Neural cell (in vitro differentiated cells): ENCODE measurements around the gene ACSS1. TPM values are rescaled to one million over a fixed set of nuclear protein-coding genes. Genes with fewer than 3 reads are reported as not detected.

Experiments
- H2AFZ ChIP-seq: fragments of 200-600, 300-800 bp; sonication (generic), shearing (Covaris generic); 2 replicates; pipeline ENCODE4 v1.6.0; 2014; ENCODE audit warnings: low read depth, mild to moderate bottlenecking, antibody characterized with exemption, low read length, moderate library complexity
- H3F3A ChIP-seq: fragments of 200-600 bp; shearing (Covaris generic); 2 replicates; pipeline ENCODE4 v1.6.1; 2016; ENCODE audit warnings: mild to moderate bottlenecking, moderate library complexity, mixed read lengths, antibody characterized with exemption, low read length; ENCODE audit not compliant: insufficient read depth, poor library complexity, severe bottlenecking
- H3K27ac ChIP-seq: fragments of 200-600, 300-800 bp; sonication (generic), shearing (Covaris generic); 2 replicates; pipeline ENCODE4 v1.5.1; 2014; ENCODE audit warnings: mild to moderate bottlenecking, low read length, moderate library complexity
- H3K27me3 ChIP-seq: fragments of 300-800, 200-600 bp; sonication (generic), shearing (Covaris generic); 2 replicates; pipeline ENCODE4 v1.6.0; 2014; ENCODE audit warnings: mild to moderate bottlenecking, low read depth, low read length, moderate library complexity; ENCODE audit not compliant: insufficient read depth
- H3K36me3 ChIP-seq: fragments of 300-800, 200-600 bp; sonication (generic), shearing (Covaris generic); 2 replicates; pipeline ENCODE4 v1.5.1; 2014; ENCODE audit warnings: mild to moderate bottlenecking, antibody characterized with exemption, low read length, moderate library complexity; ENCODE audit not compliant: insufficient read depth
- H3K4me2 ChIP-seq: fragments of 300-800, 200-600 bp; sonication (generic), shearing (Covaris generic); 2 replicates; pipeline ENCODE4 v1.6.0; 2014; ENCODE audit warnings: mild to moderate bottlenecking, low read length
- H3K4me3 ChIP-seq: fragments of 300-800, 200-600 bp; sonication (generic), shearing (Covaris generic); 2 replicates; pipeline ENCODE4 v1.5.1; 2014; ENCODE audit warnings: mild to moderate bottlenecking, low read length, moderate library complexity
- H3K79me2 ChIP-seq: fragments of 200-600 bp; shearing (Covaris generic); replicated peaks from 2 replicates; pipeline ENCODE4 v1.6.0; 2014; ENCODE audit warnings: mild to moderate bottlenecking, low read length, moderate library complexity; ENCODE audit not compliant: insufficient read depth
- H3K9ac ChIP-seq: fragments of 300-800, 200-600 bp; sonication (generic), shearing (Covaris generic); 2 replicates; pipeline ENCODE4 v1.6.1; 2016; ENCODE audit warnings: mild to moderate bottlenecking, low read length, mixed read lengths
- H3K9me2 ChIP-seq: fragments of 200-600 bp; shearing (Covaris generic); 2 replicates; pipeline ENCODE4 v1.6.1; 2016; ENCODE audit warnings: mild to moderate bottlenecking, low read length, mixed read lengths; ENCODE audit not compliant: insufficient read depth
- H3K9me3 ChIP-seq: fragments of 200-600, 300-800 bp; sonication (generic), shearing (Covaris generic); 2 replicates; pipeline ENCODE4 v1.6.1; 2016; ENCODE audit warnings: mild to moderate bottlenecking, mixed run types, low read length, moderate library complexity, mixed read lengths
- H4K20me1 ChIP-seq: fragments of 200-600 bp; shearing (Covaris generic); 2 replicates; pipeline ENCODE4 v1.6.1; 2016; ENCODE audit warnings: mild to moderate bottlenecking, mixed run types; ENCODE audit not compliant: insufficient read depth
- CTCF ChIP-seq: fragments of 450-650 bp; IDR thresholded peaks from 2 replicates; pipeline ENCODE4 v1.5.1; 2014; ENCODE audit warnings: antibody characterized with exemption, mild to moderate bottlenecking, moderate library complexity; ENCODE audit not compliant: poor library complexity, severe bottlenecking
- EP300 ChIP-seq: fragments of 450-650 bp; conservative IDR thresholded peaks from 2 replicates; pipeline ENCODE4 v1.6.1; 2014; ENCODE audit warnings: antibody characterized with exemption, mild to moderate bottlenecking, moderate library complexity; ENCODE audit not compliant: poor library complexity, severe bottlenecking
- EZH2 ChIP-seq: fragments of 200-600, 300-800 bp; shearing (Covaris generic), sonication (generic); IDR thresholded peaks from 2 replicates; pipeline ENCODE4 v1.6.1; 2014; ENCODE audit warnings: antibody characterized with exemption, low read length, borderline replicate concordance, mild to moderate bottlenecking; ENCODE audit not compliant: insufficient read depth, poor library complexity, severe bottlenecking
- MXI1 ChIP-seq: fragments of 450-650 bp; conservative IDR thresholded peaks from 2 replicates; pipeline ENCODE4 v1.6.1; 2014; ENCODE audit warnings: antibody characterized with exemption, mild to moderate bottlenecking; ENCODE audit not compliant: poor library complexity, severe bottlenecking
- POLR2AphosphoS5 ChIP-seq: IDR thresholded peaks from 2 replicates; pipeline ENCODE4 v1.6.1; 2012
- RAD21 ChIP-seq: fragments of 450-650 bp; conservative IDR thresholded peaks from 2 replicates; pipeline ENCODE4 v1.6.1; 2014; ENCODE audit warnings: antibody characterized with exemption, mild to moderate bottlenecking, moderate library complexity
- REST ChIP-seq: IDR thresholded peaks from 2 replicates; pipeline ENCODE4 v1.6.1; 2012; ENCODE audit warnings: borderline replicate concordance
- SMC3 ChIP-seq: fragments of 450-650 bp; conservative IDR thresholded peaks from 2 replicates; pipeline ENCODE4 v1.6.1; 2014; ENCODE audit warnings: antibody characterized with exemption, mild to moderate bottlenecking, moderate library complexity; ENCODE audit not compliant: poor library complexity
- TAF1 ChIP-seq: IDR thresholded peaks from 2 replicates; pipeline ENCODE4 v1.6.1; 2012; ENCODE audit warnings: low read depth
- polyA plus RNA-seq: library from polyadenylated mRNA; depleted of rRNA; stranded (reverse); fragments of >200 nt; gene quantifications from 2 replicates; pipeline ENCODE4 v1.2.3, GENCODE V29; 2014

The ACSS1 gene
- polyA plus RNA-seq, 1 donor from 2014 or later: not detected

GRCh38 chr20:24960861-24961260, 97.1 kb downstream of the ACSS1 start:
- no peak for TF ChIP-seq MXI1
- no peak for TF ChIP-seq RAD21
- TF ChIP-seq EZH2: no peak
- TF ChIP-seq POLR2AphosphoS5: no peak
- no peak for TF ChIP-seq EP300
- no peak for TF ChIP-seq CTCF
- TF ChIP-seq REST: no peak
- TF ChIP-seq TAF1: no peak
- no peak for TF ChIP-seq SMC3

GRCh38 chr20:24960302-24960801, 97.6 kb downstream of the ACSS1 start:
- Histone ChIP-seq H3K79me2 (no peaks in the 10 kb centered on the region), H3K4me3 (no peak overlapping the region), H3K4me2 (no peak overlapping the region), H3F3A (no peaks in the 10 kb centered on the region), H2AFZ (no peak overlapping the region), H3K36me3 (peaks cover 18% of the 10 kb centered on the region), H4K20me1 (no peaks in the 10 kb centered on the region), H3K9me2 (no peaks in the 10 kb centered on the region), H3K27ac (no peak overlapping the region), H3K9me3 (no peaks in the 10 kb centered on the region), H3K9ac (no peak overlapping the region), H3K27me3 (no peaks in the 10 kb centered on the region)
- TF ChIP-seq CTCF (no peak), EP300 (no peak), RAD21 (no peak)

More at GRCh38 chr20:24960861-24961260, 97.1 kb downstream of the ACSS1 start:
- Histone ChIP-seq H3K9ac (no peak overlapping the region), H3K4me2 (no peak overlapping the region), H3K79me2 (no peaks in the 10 kb centered on the region), H3K27me3 (no peaks in the 10 kb centered on the region), H3K9me3 (no peaks in the 10 kb centered on the region), H2AFZ (no peak overlapping the region), H3K9me2 (no peaks in the 10 kb centered on the region), H3F3A (no peaks in the 10 kb centered on the region), H4K20me1 (no peaks in the 10 kb centered on the region), H3K4me3 (no peak overlapping the region), H3K36me3 (peaks cover 18% of the 10 kb centered on the region), H3K27ac (no peak overlapping the region)
